ENCODE data around the gene LRRC70.
"Not testable (repeated sequence)": the region's sequence is repeated elsewhere in the genome, so short reads cannot be mapped to it uniquely, and the experiment has no call there.

The LRRC70 gene, protein sequence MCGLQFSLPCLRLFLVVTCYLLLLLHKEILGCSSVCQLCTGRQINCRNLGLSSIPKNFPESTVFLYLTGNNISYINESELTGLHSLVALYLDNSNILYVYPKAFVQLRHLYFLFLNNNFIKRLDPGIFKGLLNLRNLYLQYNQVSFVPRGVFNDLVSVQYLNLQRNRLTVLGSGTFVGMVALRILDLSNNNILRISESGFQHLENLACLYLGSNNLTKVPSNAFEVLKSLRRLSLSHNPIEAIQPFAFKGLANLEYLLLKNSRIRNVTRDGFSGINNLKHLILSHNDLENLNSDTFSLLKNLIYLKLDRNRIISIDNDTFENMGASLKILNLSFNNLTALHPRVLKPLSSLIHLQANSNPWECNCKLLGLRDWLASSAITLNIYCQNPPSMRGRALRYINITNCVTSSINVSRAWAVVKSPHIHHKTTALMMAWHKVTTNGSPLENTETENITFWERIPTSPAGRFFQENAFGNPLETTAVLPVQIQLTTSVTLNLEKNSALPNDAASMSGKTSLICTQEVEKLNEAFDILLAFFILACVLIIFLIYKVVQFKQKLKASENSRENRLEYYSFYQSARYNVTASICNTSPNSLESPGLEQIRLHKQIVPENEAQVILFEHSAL

DNA sequence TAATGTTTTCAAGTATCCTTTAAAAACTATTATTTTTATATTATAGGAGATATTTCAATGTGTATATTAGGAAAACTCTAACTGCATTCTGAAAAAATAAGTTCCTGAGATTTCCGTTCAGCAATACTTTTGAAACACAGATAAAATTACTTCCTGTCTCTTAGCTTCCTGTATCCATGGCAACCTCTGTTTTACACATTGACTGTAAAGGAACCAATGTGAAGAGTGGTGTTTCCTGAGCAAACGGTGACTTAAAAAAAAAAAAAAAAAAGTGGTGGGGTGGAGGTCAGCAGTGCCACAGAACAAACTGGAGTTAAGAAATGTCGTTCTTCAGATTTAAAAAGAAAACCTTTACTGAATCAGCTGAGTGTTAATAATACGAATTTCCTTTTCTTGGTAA lies at the start of gene LRRC70:
Gene LRRC70 (plus strand): TSS at position 280 of the 400 bp plus-strand sequence. CDS start 620 bp downstream, outside the sequence.
- no peak for DNase-seq

DNA sequence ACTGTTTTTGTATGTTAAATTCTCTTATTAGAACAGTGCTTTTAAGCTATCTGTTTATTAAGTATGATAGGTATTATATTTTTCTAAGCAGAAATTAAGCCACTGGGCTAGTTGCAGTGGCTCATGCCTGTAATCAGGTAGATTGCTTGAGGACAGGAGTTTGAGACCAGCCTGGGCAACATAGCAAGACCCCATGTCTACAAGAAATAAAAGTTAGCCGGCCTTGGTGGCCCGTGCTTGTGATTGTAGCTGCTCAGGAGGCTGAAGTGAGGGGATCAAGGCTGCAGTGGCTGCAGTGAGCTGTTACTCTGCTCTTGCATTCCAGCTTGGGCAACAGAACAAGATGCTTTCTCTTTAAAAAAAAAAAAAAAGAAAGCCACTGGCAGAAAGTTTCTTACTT lies 45.0 kb upstream of the LRRC70 start:
- no peak for DNase-seq

- DNase-seq = no peak
These were observed 44.0 kb upstream of the LRRC70 start for GRCh38 chr5:62534461-62535236.

GRCh38 chr5:62536232-62536631 lies 42.4 kb upstream of the LRRC70 start:
- DNase-seq = no peak

- no peak for DNase-seq
These were observed 41.8 kb upstream of the LRRC70 start for GRCh38 chr5:62536783-62537182.

GRCh38 chr5:62538017-62538942 lies 40.3 kb upstream of the LRRC70 start:
- no peak for DNase-seq

- no peak for DNase-seq
These were observed 35.9 kb upstream of the LRRC70 start for GRCh38 chr5:62542720-62543119.

GRCh38 chr5:62547945-62548630 lies 30.5 kb upstream of the LRRC70 start:
- DNase-seq = no peak

- no peak for DNase-seq
These were observed 28.5 kb upstream of the LRRC70 start for GRCh38 chr5:62550103-62550502.

DNA sequence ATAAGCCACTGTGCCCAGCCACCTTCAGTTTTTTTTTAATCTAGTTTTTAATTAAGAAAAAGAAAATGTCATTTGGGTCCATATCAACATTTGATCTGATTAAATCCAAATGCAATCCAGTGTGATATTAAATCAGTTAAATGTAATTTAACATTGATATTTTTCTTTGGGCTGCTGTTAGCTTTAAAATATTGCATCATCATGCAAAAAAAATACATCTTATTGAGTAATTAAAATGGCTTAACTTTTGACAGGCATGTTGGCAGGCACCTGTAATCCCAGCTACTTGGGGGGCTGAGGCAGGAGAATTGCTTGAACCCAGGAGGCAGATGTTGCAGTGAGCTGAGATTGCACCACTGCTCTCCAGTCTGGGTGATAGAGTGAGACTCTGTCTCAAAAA lies 22.7 kb upstream of the LRRC70 start:
- no peak for DNase-seq

DNA sequence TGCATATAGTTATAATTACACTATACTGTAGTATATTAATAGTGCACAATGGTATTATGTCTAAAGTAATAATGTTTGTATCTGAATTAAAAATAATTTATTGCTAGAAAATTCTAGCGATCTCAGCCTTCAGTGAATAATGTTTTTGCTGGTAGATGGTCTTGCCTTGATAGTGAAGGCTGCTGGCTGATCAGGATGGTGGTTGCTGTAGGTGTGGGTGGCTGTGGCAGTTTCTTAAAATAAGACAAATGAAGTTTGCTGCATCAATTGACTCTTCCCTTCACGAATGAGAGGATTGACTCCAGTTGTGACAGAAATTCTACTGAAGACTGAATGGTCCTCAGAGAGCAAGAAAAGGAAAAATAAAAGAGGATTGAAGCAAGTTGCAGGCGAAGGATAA lies 19.7 kb upstream of the LRRC70 start:
- no peak for DNase-seq

GRCh38 chr5:62560786-62561185 lies 17.8 kb upstream of the LRRC70 start:
- no peak for DNase-seq

- no peak for DNase-seq
These were observed 16.7 kb upstream of the LRRC70 start for GRCh38 chr5:62561896-62562295.

DNA sequence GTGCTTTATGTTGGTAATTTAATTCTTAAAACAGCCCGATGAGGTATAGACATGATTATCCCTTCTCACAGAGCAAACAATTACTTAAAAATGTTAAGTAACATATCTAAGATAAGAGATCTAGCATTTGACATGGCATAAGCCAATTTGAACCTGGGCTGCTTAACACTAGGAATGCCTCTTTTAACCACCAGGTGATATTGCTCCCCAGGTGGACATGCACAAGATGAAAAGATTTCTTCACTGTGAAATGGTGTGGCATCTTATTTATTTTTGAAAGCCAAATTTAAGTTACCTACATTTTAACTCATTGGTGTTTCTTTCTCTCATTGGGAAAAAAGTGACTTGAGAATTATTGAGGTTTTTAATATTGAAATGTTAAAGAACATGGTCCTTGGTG lies 15.8 kb upstream of the LRRC70 start:
- no peak for DNase-seq

DNA sequence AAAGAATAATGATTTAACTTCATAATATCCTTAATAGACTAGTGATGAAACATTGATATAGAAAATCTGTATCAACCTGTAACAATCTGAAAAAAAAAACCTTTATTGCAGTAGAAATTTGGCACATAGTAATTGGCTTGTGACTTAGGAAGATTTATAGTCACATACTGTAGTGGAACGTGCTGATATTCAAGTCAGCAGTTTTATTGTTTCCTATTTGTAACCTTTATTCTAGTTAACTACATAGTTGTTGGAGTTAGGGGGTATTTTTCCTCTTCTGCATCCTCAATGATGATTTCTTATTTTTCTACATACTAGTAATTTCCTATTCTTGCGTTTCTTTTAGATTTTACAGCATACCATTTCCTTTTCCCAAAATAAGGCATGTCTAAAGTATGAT lies 14.5 kb upstream of the LRRC70 start:
- no peak for DNase-seq

DNA sequence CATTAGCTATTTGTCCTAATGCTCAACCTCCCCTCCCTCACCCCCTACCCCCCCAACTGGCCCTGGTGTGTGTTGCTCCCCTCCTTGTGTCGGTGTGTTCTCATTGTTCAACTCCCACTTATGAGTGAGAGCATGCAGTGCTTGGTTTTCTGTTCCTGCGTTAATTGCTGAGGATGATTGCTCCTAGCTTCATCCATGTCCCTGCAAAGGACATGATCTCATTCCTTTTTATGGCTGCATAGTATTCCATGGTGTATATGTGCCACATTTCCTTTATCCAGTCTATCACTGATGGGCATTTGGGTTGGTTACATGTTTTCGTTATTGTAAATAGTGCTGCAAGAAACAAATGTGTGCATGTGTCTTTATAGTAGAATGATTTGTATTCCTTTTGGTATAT lies 12.9 kb upstream of the LRRC70 start:
- DNase-seq = not testable (repeated sequence)

DNA sequence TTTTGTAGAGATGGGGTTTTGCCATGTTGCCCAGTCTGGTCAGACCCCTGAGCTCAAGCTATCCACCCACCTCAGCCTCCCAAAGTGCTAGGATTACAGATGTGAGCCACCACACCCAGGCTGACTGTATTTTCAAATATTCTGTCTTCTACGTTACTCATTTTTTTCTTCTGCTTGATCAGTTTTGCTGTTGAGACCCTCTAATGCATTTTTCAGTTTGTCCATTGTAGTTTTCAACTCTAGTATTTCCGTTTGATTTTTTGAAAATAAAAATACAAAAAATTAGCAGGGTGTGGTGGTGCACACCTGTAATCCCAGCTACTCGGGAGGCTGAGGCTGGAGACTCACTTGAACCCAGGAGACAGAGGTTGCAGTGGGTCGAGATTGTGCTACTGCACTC lies 10.5 kb upstream of the LRRC70 start:
- no peak for DNase-seq

DNA sequence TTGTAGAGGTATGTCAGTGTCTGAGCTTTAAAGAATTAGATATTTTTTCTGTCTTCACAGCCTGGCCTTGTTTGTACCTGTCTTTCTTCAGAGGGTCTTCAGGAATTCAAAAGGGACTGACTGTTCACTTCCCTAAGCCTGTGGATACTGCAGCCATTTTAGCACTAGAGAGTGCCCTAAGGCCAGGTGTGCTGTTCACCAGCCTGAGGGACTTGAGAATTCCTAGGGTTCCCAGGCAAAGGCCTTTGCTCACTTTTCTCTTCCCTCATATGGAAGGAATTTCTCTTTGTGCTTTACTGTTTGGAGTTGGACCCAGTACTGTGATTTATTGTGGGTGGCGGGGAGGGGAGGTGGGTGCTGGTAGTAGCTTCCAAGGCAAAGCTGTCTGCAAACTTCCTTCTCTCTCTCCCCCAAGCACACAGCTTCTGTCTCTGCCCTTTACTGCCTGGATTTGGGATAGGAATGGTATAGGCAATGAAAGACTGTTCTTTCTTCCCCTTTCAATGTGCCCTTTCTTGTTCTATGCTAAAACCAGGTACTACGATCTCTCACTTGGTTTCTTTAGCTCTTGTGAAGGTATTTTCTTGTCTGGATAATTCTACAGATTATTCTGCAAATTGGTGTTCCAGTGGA lies 9.7 kb upstream of the LRRC70 start:
- no peak for DNase-seq

GRCh38 chr5:62569470-62569869 lies 9.1 kb upstream of the LRRC70 start:
- DNase-seq = no peak

- no peak for DNase-seq
These were observed 5.6 kb upstream of the LRRC70 start for GRCh38 chr5:62572918-62573514.

GRCh38 chr5:62574599-62574998 lies 4.0 kb upstream of the LRRC70 start:
- no peak for DNase-seq

Data from NCI-H187 (cell line).